Lower leg skin (tissue), 4 donors: Measurements from ENCODE around the gene SCRN2. TPM values are rescaled to one million over a fixed set of nuclear protein-coding genes. Genes with fewer than 3 reads are reported as not detected.

Experiments
- DNase-seq, 2 donors: peaks; one replicate each; pipeline ENCODE4 v3.0.0-alpha.2; 2019; ENCODE audit warnings: low spot score in 2 of 2
- H3K4me3 ChIP-seq: fragments of 200-600 bp; sonication (generic); 2 replicates; pipeline ENCODE4 v1.5.1; 2017; ENCODE audit warnings: mild to moderate bottlenecking, low read depth; ENCODE audit not compliant: poor library complexity, severe bottlenecking
- POLR2A ChIP-seq, 2 donors: fragments of 450-650 bp; IDR thresholded peaks; one replicate each; pipeline ENCODE4 v1.6.1; 2016 to 2017; ENCODE audit warnings: antibody characterized with exemption in 2 of 2, mild to moderate bottlenecking in 1 of 2, moderate library complexity in 1 of 2
- WGBS, 2 donors: methylation state at CpG; one replicate each; pipeline ENCODE4 v1.1.5; 2018; 5-methylcytosine and 5-hydroxymethylcytosine counted together
- intact Hi-C: fragments of 100-400 bp; cut with DNase I; formaldehyde crosslinking; loops from one replicate; pipeline ENCODE4 v1.15.0; 2023; ENCODE audit warnings: low total_unique reads
- total RNA-seq, 4 donors: library from RNA; depleted of rRNA; stranded (reverse); fragments of >200 nt; gene quantifications; one replicate each; pipeline ENCODE4 v1.1.0, GENCODE V29; 2016
- TF ChIP-seq, protein P1 (sequence below), 3 donors: fragments of 450-650 bp; IDR thresholded peaks; one replicate each; pipeline ENCODE4 v1.5.1; 2016; ENCODE audit warnings: antibody characterized with exemption in 3 of 3, mild to moderate bottlenecking in 3 of 3, moderate library complexity in 2 of 3

Gene SCRN2
- total RNA-seq, 4 donors from 2014 or later, result 23.1 to 37.9 (median 28.3) TPM

DNA sequence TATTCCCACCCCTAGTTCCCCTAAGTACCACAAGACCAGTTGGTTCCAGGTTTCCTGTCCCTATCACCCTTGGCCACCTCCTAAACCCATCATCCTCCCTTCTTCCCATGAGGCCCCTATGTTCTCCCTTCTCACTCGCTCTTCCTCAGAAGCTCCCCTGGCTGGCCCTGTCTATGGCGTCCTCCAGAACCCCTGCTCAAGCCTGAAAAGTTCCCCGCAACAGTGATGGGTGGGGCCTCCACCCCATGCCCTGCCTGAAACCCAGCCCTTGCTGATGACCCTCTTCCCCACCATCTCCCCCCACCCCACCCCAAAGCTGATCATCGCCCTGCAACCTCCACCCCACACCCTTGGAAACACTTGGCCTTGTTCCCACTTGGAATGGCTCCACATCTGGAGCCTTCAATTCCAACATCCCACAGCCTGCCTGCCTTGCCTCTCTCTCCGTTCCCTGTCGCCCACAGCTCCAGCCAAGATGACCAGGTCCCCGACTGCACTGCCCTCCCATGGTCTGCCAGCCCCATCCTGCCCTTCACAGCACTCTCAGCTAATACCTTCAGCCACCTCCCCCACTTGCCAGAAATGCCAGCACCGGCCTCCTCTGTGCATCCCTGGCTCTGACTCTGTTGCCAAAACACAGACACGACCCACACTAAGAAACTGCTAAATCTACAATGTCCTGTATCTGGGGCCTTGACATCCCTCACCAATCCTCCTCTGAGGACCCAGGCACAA, 30.0 kb downstream of the SCRN2 start:
- peak in 1 of 2 donors; percentile 72 for DNase-seq
- H3K4me3 ChIP-seq, result no peak overlapping the region
- WGBS, 2 donors, result 50 to 60% methylated on average over 9 of the region's 9 CpGs
- intact Hi-C loops, result no loop called here
- no peak for TF ChIP-seq POLR2A (IDR thresholded peaks at IDR 0.05)
- TF ChIP-seq, protein P1, sequence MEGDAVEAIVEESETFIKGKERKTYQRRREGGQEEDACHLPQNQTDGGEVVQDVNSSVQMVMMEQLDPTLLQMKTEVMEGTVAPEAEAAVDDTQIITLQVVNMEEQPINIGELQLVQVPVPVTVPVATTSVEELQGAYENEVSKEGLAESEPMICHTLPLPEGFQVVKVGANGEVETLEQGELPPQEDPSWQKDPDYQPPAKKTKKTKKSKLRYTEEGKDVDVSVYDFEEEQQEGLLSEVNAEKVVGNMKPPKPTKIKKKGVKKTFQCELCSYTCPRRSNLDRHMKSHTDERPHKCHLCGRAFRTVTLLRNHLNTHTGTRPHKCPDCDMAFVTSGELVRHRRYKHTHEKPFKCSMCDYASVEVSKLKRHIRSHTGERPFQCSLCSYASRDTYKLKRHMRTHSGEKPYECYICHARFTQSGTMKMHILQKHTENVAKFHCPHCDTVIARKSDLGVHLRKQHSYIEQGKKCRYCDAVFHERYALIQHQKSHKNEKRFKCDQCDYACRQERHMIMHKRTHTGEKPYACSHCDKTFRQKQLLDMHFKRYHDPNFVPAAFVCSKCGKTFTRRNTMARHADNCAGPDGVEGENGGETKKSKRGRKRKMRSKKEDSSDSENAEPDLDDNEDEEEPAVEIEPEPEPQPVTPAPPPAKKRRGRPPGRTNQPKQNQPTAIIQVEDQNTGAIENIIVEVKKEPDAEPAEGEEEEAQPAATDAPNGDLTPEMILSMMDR (IDR thresholded peaks at IDR 0.05), result no peak

DNA sequence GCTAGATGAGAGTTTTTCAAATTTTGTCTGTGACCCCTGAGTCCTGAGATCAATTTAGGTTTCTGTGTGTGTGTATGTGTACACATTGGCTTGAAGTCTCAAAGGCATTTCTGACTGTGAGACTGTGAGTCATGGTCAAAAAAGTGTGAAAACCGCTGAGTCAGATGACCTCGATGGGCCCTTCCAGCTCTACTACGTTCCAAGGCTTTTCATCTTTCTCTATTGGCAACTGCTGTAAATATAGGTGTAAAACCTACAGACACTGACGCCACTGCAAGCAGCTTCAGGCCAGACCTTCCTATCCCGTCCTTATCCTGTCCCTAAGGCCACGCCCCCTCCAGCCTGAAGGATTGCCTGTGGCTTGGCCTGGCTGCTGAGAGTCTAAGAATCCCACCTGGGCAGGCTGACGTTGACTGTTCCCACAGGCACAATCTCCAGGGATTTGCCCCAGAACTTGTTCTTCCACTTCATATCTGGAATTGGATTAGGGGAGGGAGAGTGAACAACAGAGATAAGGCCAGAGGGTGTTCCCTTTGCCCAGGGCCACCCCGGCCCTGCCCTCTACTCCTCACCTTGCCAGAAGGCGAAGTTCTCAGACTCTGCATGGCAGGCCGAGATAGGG, 30.8 kb downstream of the SCRN2 start:
- intact Hi-C loops, result no loop called here
- WGBS, 2 donors, result 42 to 50% methylated on average over 10 of the region's 10 CpGs
- no peak overlapping the region for H3K4me3 ChIP-seq
- peak in 1 of 2 donors; percentile 76 for DNase-seq
- no peak for TF ChIP-seq POLR2A (IDR thresholded peaks at IDR 0.05)
- TF ChIP-seq, protein P1 (IDR thresholded peaks at IDR 0.05), result no peak

DNA sequence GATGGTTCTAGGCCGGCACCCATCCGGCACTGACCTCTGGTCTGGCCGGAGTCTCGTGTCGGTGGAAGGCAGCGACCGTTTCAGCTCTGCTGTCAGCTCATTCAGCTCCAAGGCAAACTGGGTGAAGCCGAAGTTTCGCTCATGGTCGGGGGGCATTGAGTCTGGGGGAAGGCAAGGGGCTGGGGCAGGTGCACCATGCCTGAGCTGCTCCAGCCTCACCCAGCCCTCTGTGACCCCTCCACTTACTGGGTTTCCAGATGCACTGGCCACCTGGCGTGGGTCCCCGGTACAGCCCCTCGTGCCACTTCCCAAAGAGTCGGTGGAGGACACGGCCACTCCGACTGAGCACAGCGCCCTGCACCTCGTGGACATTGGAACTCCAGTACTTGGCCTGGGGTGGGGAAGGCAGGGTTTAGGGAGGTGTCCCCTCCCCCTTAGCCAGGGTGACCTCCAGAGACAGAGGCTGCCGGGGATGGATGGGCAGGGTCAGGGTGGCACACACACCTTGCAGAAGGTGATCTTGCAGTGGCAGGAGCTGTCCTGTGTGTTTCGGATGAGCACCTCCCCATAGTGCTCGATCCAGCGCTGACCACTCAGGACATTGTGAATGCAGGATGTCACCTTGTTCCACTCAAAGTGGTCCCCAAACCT, 32.1 kb downstream of the SCRN2 start:
- no peak for TF ChIP-seq POLR2A (IDR thresholded peaks at IDR 0.05)
- TF ChIP-seq, protein P1 (IDR thresholded peaks at IDR 0.05), result no peak
- intact Hi-C loops, result no loop called here
- H3K4me3 ChIP-seq, result no peak overlapping the region
- WGBS, 2 donors, result 94 to 95% methylated on average over 18 to 22 of the region's 22 CpGs
- DNase-seq, result peak in 1 of 2 donors; percentile 81

DNA sequence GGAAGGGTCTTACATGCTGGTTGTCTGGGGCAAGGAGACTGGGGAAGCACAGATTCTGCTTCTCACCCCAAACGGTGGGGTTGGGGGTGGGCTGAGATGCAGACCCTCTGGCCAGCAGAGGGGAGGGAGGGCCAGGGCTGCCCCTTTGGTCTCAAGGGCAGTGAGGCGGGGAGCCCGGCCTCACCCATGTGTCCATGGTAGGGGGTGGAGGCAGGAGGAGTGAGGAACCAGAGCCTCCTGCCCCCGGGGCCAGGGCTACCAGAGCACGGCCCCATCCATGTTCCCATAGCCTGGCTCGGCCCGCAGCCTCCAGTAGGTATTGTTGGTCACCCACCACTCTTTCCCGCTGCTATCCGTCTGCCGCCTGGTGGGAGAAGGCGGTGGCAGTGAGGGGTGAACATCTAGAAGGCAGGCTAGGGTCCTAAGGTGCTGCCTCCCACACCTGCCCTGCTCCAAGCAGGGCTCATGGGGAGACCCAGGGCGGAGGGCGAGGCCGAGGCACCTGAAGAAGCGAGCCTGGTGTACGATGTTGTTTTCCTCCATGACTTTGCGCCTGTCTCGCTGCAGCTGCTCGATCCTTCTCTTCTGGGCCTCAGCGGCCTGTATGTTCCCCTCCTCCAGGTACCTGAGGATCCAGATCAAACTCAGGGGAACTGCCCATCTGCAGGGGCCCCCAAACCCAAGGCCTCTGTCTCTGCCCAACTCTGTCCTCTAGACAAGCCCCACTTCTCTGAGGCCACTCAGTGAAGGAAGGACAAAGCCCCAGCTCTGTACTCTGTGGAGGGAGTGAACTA, 32.8 kb downstream of the SCRN2 start:
- no peak for TF ChIP-seq POLR2A (IDR thresholded peaks at IDR 0.05)
- TF ChIP-seq, protein P1 (IDR thresholded peaks at IDR 0.05), result no peak
- 94 to 96% methylated on average over 20 of the region's 20 CpGs for WGBS, 2 donors
- intact Hi-C loops, result no loop called here
- peak in 1 of 2 donors; percentile 74 for DNase-seq
- no peak overlapping the region for H3K4me3 ChIP-seq

DNA sequence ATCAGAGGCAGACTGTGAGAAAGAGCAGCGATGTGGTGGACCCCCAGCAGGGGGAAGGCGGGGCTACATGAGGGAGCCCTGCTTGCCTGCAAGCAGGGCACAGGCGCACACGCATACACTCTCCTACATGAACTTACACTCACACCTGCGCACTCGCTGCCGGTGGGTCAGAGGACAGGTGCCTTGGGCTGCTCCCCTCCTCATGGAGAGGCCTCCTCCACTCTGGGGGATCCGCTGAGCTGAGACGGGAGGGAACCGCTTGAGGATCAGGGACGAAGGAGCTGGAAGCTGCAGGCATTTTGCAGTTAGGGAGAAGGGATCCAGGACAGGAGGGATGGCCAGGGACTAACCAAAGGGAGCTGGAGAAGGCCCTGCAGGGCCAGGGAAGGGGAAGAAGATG, 33.7 kb downstream of the SCRN2 start:
- WGBS, 2 donors, result 78 to 85% methylated on average over 11 of the region's 11 CpGs
- H3K4me3 ChIP-seq, result no peak overlapping the region
- intact Hi-C loops, result no loop called here
- TF ChIP-seq, protein P1 (IDR thresholded peaks at IDR 0.05), result no peak
- TF ChIP-seq POLR2A (IDR thresholded peaks at IDR 0.05), result no peak
- DNase-seq, result peak in 1 of 2 donors; percentile 67
